GM10266 (cell line): ENCODE measurements around the gene PROK1.

ENCODE experiments used
- DNase-seq: peaks from one replicate; pipeline ENCODE4 v3.0.0; 2012; ENCODE audit errors: extremely low spot score
- TF ChIP-seq, protein P1 (sequence below): IDR thresholded peaks from 2 replicates; pipeline ENCODE4 v1.5.1; 2012; ENCODE audit warnings: mild to moderate bottlenecking, low read depth; ENCODE audit not compliant: control insufficient read depth, insufficient read depth; ENCODE audit errors: missing control alignments

The PROK1 gene

DNA sequence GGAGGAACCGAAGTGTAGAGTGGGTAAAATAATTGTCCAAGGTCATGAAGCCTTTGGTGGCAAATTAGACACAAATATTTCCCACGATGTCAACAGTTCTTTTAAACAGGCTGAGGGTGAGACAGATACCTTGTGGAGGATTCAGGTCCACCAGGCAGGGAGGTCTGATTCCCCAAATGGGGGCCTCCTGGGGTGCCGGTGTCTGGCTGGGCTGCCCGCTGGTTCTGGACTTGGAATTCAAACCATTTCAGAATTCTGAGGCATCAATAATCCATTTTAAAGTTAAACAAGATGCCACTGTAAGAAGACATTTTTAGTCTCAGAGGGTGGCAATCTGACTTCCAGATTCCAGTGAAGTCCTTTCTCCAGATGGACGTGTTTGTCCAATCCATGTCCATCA is 52.5 kb downstream of the PROK1 start:
- TF ChIP-seq, protein P1, sequence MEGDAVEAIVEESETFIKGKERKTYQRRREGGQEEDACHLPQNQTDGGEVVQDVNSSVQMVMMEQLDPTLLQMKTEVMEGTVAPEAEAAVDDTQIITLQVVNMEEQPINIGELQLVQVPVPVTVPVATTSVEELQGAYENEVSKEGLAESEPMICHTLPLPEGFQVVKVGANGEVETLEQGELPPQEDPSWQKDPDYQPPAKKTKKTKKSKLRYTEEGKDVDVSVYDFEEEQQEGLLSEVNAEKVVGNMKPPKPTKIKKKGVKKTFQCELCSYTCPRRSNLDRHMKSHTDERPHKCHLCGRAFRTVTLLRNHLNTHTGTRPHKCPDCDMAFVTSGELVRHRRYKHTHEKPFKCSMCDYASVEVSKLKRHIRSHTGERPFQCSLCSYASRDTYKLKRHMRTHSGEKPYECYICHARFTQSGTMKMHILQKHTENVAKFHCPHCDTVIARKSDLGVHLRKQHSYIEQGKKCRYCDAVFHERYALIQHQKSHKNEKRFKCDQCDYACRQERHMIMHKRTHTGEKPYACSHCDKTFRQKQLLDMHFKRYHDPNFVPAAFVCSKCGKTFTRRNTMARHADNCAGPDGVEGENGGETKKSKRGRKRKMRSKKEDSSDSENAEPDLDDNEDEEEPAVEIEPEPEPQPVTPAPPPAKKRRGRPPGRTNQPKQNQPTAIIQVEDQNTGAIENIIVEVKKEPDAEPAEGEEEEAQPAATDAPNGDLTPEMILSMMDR: no peak
- DNase-seq: no peak

DNA sequence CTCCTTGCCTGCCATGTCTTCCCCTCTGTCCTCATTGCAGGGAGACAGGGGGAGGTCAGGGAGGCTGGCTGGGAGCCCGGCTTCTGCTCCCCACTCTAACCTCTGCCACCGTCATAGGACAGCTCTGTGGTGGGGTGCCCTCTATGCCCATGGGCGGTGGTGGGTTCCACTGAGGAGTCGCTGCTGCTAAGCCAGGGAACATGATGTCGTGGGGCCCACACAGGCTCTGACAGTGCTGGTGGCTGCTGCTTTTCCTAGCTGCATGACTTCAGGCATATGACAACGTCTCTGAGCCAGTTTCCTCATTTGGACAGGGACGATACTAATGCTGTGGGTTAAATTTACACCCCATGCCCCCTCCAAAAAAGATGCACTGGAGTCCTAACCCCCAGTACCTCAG is 53.3 kb downstream of the PROK1 start:
- DNase-seq: no peak
- TF ChIP-seq, protein P1: no peak

DNA sequence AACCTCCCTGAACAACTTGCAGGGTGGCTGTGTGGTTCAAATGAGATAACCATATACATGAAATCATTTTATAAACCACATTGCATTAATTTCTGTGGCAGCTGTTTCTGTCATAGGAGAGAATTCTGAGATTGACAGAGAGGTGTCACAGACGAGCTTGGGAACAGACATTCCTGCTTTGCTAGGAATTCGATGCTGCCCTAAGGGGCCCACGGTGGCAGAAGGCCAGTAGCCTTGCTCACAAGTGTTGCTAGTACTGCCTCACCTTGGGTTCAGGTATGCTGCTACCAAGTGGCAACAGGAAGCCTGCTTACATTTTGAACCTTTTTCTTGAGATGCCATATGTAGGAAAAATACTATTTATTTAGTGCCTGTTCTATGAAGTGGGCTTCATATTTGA is 54.6 kb downstream of the PROK1 start:
- DNase-seq: no peak
- TF ChIP-seq, protein P1: no peak

DNA sequence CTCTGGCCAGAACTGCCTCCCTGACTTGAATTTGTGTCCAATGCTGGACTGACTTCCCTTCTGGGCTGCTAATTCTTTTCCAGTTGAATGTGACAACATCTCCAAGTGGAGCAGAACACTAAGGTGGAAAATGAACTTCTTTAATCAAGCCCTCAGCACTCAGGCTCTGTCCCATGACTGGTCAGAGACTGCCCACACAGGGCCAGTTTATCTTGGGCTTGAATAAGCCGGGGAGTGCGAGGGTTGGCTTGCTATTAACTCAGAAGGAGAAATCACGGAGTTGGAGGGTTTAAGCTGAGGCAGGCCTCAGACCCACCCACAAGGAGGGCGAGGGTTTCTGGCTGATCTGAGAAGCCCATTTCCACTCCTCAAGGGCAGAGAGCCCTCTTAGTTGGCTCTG is 55.6 kb downstream of the PROK1 start:
- no peak for DNase-seq
- TF ChIP-seq, protein P1: no peak
